Kasumi-1 (cell line): Measurements from ENCODE around the gene TTLL11.

Experiments used
- DNase-seq, 2 experiments: peaks; one replicate each; lab custom pipeline; 2025; lab: John Stamatoyannopoulos, UW

Gene TTLL11

GRCh38 chr9:122084026-122084675, 9.0 kb downstream of the TTLL11 start:
- no peak for DNase-seq

GRCh38 chr9:122080986-122081385, 12.1 kb downstream of the TTLL11 start:
- no peak for DNase-seq

- no peak for DNase-seq
Measured at GRCh38 chr9:122078557-122078956, 14.6 kb downstream of the TTLL11 start.

GRCh38 chr9:122076773-122077172, 16.3 kb downstream of the TTLL11 start:
- no peak for DNase-seq

- no peak for DNase-seq
Measured at GRCh38 chr9:122076117-122076516, 17.0 kb downstream of the TTLL11 start.

DNA sequence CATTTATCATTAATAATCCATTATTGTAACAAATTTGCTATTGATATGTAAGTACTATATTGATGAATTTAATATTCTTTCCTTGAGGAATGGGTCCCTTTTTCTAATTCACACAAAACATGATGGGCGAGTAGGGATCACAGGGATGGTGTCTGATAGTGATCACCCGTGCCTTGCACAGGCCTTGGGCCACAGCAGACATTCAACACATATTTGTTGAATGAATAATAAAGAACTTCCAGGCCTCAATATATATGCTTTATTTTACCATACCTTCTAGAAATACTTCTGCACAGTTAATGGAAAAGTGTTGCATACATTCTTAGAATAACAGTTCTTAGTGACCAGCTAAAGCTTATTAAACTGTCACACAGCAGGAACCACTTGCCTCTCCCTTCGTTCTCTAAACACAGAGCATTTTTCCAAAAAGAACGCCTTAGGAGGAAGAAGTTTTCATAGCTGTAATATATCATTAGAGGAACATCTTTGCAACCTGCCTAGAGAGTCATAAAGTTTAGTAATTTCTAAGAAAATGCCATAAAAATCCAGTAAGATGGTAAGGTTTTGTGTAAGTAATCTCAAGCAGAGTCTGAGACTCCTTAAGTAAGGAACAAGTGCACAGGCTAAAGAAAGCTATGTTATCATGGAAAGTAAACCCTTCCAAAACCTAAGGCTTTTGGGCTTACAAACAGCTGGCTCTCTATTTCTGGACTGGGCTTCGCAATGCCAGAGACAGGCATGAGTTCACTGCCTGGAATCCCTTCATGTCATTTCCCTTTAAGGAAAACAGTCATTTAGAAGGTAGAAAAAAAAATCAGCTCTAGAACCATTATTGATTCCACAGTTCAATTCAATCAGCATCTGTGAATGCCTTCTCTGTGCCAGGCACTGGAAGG, 17.7 kb downstream of the TTLL11 start:
- DNase-seq: no peak

DNA sequence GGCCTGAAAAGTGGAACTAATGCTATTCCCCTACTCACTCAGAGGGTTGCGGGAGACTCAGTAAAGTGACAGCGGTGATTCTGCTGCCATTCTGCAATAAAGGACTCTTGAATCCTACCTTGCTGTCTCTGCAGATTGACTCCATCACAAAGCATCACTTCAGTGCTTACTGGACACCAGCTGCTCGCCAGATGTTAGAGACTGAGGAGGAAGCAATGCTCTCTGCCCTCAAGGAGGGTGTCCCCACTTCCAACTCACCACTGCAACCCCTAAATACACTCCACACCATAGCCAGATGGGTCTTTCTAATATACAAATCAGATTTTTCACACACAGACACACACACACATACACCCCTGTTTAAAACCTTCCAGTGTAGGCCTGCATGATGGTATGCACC, 21.4 kb downstream of the TTLL11 start:
- no peak for DNase-seq

- DNase-seq: no peak
Measured at GRCh38 chr9:122070728-122071515, 22.2 kb downstream of the TTLL11 start.

DNA sequence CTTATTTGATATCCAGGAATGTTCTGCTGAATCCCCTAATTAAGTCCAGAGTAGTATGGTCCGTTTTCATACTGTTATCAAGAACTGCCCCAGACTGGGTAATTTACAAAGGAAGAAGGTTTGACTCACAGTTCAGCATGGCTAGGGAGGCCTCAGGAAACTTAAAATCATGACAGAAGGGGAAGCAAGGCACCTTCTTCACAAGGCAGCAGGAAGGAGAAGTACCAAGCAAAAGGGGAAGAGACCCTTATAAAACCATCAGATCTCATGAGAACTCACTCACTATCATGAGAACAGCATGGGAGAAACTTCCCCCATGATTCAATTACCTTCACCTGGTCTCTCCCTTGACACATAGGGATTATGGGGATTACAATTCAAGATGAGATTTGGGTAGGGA, 26.4 kb downstream of the TTLL11 start:
- DNase-seq: peak; percentile 8 to 16

DNA sequence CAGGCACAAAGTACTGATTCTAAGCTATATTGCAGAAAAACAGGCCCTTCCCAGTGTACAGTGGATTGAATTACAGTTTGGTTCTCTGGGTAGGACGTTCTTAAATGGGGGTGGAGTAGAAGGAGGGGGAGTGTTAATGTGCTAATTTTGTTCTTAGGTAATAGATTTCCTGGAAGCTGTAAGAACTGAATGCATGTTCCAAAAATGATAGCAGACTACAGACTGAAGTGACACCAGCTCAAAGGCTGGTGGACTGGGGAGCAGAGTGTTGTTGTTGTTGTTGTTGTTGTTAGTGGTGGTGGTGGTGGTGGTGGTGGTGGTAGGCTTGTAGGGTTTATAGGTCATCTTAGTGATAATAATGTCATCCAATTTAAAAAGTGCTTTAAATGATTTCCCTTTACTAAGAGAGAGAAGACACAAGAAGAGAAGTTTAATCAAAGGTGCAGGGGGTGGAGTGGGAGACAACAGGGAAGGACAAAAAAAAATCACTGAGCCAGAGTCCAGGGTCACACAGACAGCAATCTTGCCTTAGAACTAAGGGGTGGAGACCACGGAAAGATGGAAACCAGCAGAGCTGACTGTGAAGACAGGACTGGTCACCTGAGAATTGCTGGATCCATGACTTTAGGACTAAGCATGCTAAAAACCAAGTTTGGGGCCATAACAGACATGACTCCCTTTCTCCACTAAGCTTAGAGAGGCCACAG, 27.0 kb downstream of the TTLL11 start:
- DNase-seq: no peak

DNA sequence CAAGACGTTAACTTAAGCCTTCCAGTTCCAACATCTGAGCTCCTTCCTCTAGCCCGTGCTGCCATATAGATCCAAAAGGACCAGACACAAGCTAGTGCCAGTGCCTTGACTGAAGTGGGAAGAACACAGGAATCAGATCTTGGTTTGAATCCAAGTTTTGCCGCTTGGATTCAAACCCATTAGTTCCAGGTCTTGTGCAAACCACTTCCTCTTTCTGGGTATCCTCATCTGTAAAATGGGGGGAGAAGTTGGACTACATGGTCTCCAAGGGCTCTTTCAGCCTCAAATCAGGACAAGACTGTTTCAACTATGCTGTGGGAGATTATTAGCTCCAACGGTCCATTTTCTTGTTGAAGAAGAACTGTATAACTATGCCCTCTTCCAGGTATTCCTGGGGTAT, 32.6 kb downstream of the TTLL11 start:
- DNase-seq: no peak

DNA sequence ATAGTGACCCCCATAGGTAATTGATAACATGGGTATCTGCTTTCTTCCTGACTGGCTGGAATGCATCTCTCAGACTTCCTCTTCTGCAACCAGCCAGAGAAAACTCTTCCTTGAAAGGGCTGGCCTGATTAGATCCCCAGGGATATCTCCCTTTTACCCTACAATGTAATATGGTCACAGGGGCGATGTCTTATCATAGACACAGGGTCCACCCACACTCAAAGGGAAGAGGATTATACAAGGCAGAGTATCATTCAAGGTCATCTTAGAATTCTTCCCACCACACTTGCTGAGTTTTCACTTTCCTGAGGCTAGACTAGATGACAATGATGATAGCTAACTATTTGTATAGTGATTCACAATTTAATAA, 33.2 kb downstream of the TTLL11 start:
- DNase-seq: no peak

DNA sequence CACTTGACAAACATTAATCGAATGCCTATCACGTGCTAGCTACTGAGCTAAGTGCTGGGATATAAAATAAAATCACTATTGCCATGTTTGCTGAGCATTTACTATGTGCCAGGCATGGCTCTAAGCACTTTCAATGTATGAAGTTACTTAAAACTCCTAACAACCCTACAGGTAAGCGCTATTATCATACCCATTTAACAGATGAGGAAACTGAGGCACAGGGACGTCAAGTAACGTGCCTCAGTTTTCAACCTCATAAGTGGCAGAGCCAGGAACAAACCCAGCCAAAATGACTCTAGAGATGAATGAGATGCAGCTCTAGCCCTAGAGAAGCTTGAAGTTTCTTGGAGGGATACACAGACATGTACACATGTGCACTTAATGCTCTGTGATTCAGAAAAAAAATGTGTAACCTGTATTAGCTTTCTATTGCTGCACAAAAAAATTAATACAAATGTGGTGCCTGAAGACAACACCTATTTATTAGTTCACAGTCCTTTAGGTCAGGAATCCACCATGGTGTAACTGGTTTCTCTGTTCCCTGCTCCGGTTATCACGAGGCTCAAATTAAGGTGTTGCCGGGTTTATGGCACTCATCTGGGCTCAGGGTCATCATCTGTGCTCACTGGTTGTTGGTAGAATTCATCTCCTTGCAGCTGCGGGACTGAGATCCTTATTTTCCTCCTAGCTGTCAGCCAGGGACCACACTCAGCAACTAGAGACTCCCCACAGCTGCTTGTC, 33.7 kb downstream of the TTLL11 start:
- DNase-seq: no peak

GRCh38 chr9:122058709-122059108, 34.4 kb downstream of the TTLL11 start:
- DNase-seq: no peak

GRCh38 chr9:122058051-122058450, 35.1 kb downstream of the TTLL11 start:
- DNase-seq: no peak

DNA sequence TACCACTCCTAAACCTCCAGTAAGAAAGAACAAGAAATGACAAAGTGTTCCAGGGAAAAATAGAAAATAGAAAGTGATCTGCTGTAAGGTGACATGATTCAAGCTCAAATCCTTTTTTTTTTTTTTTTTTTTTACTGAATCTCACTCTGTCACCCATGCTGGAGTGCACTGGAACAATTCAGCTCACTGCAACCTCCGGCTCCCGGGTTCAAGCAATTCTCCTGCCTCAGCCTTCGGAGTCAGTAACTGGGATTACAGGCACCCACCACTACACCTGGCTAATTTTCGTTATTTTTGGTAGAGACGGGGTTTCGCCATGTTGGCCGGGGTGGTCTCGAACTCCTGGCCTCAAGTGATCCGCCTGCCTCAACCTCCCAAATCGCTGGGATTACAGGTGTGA, 35.9 kb downstream of the TTLL11 start:
- DNase-seq: no peak

- DNase-seq: peak in 1 of 2 experiments; percentile 7
Measured at GRCh38 chr9:122056484-122056883, 36.6 kb downstream of the TTLL11 start.

DNA sequence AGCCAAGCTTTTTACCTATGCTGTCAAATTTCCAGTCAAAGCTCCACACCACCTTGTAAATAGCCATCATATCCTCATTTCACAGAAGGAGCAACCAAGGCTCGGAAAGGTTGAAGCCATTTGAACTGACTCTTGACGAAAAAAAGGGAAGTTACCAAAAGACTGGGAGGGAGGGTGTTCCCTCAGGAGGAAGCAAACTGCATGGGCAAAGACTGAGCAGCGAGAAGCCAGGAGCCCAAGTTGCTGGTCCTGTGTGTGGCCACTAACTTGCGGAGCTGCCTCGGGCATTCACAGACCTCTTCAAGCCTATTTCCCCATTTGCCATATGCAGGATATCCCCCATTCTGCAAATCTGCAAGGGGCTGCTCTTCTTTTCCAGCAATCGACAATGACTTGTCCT, 37.4 kb downstream of the TTLL11 start:
- DNase-seq: peak; percentile 46 to 47

GRCh38 chr9:122053567-122054350, 39.3 kb downstream of the TTLL11 start:
- DNase-seq: no peak

DNA sequence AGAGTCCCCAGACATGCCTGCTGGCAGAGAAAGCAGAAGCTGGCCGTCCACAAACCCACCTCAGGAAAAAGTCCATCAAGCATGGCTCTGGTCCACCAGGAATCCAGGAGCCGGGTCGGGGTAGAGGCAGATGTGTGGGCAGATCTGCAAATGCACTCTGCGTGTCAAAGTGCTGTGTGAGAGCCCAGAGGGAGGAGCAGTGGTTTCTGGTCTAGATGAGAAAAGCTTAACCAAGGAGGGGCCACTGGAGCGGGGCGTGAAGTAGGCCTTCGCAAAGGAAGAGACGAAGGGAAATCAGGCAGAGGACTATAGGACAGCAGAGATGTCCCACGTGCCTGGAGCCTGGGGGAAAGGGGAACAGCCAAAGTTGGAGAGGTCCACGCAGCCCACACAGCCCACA, 40.0 kb downstream of the TTLL11 start:
- DNase-seq: no peak
